ENCODE measurements around the gene LATS2. TPM values are rescaled to one million over a fixed set of nuclear protein-coding genes. Genes with fewer than 3 reads are reported as not detected.

The LATS2 gene
- total RNA-seq, 3 donors from 2014 or later (not counting 1 experiment from before 2014, with no cell fraction given), result 28.8 to 34.8 (median 29.0) TPM

- H3K4me1 Mint-ChIP-seq, result peaks cover 44 to 52% of the 10 kb centered on the region in 2 donors
- no peak overlapping the region for H3K4me3 Mint-ChIP-seq
- H3K4me3 ChIP-seq (ENCODE audit: low read length), result no peak overlapping the region
- DNase-seq (no peak), ATAC-seq (no peak)
- intact Hi-C loops (cut with micrococcal nuclease), result no loop called here
- H3K4me1 ChIP-seq (ENCODE audit: control insufficient read depth, insufficient read depth, low read length), result peaks cover 17% of the 10 kb centered on the region
- no peaks in the 10 kb centered on the region for H3K27me3 Mint-ChIP-seq (ENCODE audit: low read depth in 2 of 2)
- no peaks in the 10 kb centered on the region for H3K9me3 ChIP-seq (ENCODE audit: control insufficient read depth, insufficient read depth, low read length)
- no peaks in the 10 kb centered on the region for H3K36me3 ChIP-seq (ENCODE audit: control insufficient read depth, insufficient read depth, low read length)
- no peaks in the 10 kb centered on the region for H3K9me3 Mint-ChIP-seq
- WGBS (ENCODE audit: insufficient coverage), result 82% methylated on average over 5 of the region's 8 CpGs
- no peak overlapping the region for H3K27ac ChIP-seq (ENCODE audit: low read length)
- no peaks in the 10 kb centered on the region for H3K27me3 ChIP-seq (ENCODE audit: control insufficient read depth, insufficient read depth, low read length)
- H3K36me3 Mint-ChIP-seq, result no peaks in the 10 kb centered on the region
- H3K27ac Mint-ChIP-seq, result peak overlapping the region in 1 of 2 donors; percentile 2
- TF ChIP-seq CTCF (IDR thresholded peaks at IDR 0.05), result no peak
Observed at GRCh38 chr13:21031594-21032275, 29.7 kb downstream of the LATS2 start.

DNA sequence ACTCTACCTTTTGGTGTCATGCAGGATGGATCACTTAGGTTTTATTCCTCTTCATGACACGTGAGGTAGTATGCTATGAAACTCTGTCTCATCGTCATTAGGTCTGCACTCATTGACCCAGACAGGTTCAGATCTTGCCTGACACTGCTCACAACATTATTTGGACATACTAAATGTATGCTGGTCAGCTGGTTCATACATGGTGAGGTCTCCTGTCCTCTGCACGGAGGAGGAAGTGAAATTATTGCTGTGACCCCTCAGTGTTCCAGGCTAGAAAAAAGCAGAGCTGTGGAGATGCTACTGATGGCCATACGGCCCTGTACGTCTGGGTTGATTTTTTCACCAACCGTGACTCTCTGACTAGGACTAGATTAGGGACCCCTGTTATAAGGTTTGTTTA is 35.8 kb downstream of the LATS2 start:
- intact Hi-C loops (cut with micrococcal nuclease), result no loop called here
- no peaks in the 10 kb centered on the region for H3K9me3 ChIP-seq (ENCODE audit: control insufficient read depth, insufficient read depth, low read length)
- no peak overlapping the region for H3K4me3 ChIP-seq (ENCODE audit: low read length)
- 85% methylated on average over 6 of the region's 6 CpGs for WGBS (ENCODE audit: insufficient coverage)
- Mint-ChIP-seq H3K4me3 (no peak overlapping the region), H3K27ac (no peak overlapping the region), H3K27me3 (ENCODE audit: low read depth in 2 of 2) (no peaks in the 10 kb centered on the region), H3K36me3 (no peaks in the 10 kb centered on the region), H3K4me1 (peaks cover 16 to 19% of the 10 kb centered on the region in 2 donors), H3K9me3 (no peaks in the 10 kb centered on the region)
- DNase-seq, result no peak
- TF ChIP-seq CTCF (IDR thresholded peaks at IDR 0.05), result no peak
- no peaks in the 10 kb centered on the region for H3K4me1 ChIP-seq (ENCODE audit: control insufficient read depth, insufficient read depth, low read length)
- no peak overlapping the region for H3K27ac ChIP-seq (ENCODE audit: low read length)
- no peak for ATAC-seq
- no peaks in the 10 kb centered on the region for H3K36me3 ChIP-seq (ENCODE audit: control insufficient read depth, insufficient read depth, low read length)
- no peaks in the 10 kb centered on the region for H3K27me3 ChIP-seq (ENCODE audit: control insufficient read depth, insufficient read depth, low read length)

GRCh38 chr13:21022056-21022979 is 39.1 kb downstream of the LATS2 start:
- intact Hi-C loops (cut with micrococcal nuclease), result no loop called here
- no peaks in the 10 kb centered on the region for H3K9me3 Mint-ChIP-seq

More at GRCh38 chr13:21022056-21022979, 39.1 kb downstream of the LATS2 start:
- H3K4me3 ChIP-seq (ENCODE audit: low read length), result no peak overlapping the region
- WGBS (ENCODE audit: insufficient coverage), result 90% methylated on average over 9 of the region's 11 CpGs
- Mint-ChIP-seq H3K27me3 (ENCODE audit: low read depth in 2 of 2) (no peaks in the 10 kb centered on the region), H3K36me3 (no peaks in the 10 kb centered on the region), H3K4me1 (peaks cover 27 to 32% of the 10 kb centered on the region in 2 donors), H3K27ac (peak overlapping the region in 1 of 2 donors; percentile 11), H3K4me3 (no peak overlapping the region)
- H3K9me3 ChIP-seq (ENCODE audit: control insufficient read depth, insufficient read depth, low read length), result no peaks in the 10 kb centered on the region
- H3K27me3 ChIP-seq (ENCODE audit: control insufficient read depth, insufficient read depth, low read length), result no peaks in the 10 kb centered on the region
- ATAC-seq, result no peak
- no peak overlapping the region for H3K27ac ChIP-seq (ENCODE audit: low read length)
- TF ChIP-seq CTCF (IDR thresholded peaks at IDR 0.05), result no peak
- H3K36me3 ChIP-seq (ENCODE audit: control insufficient read depth, insufficient read depth, low read length), result no peaks in the 10 kb centered on the region
- H3K4me1 ChIP-seq (ENCODE audit: control insufficient read depth, insufficient read depth, low read length), result peaks cover 11% of the 10 kb centered on the region
- DNase-seq, result no peak
